Heart left ventricle (tissue), 13 donors: Measurements from ENCODE around the gene DSTN.

Experiments used
- POLR2A ChIP-seq, 2 donors: fragments of 450-650 bp; IDR thresholded peaks; one replicate each; pipeline ENCODE4 v1.6.1; 2017; ENCODE audit warnings: antibody characterized with exemption in 2 of 2, mild to moderate bottlenecking in 2 of 2, moderate library complexity in 2 of 2
- TF ChIP-seq, protein P1 (sequence below), 12 donors: fragments of 200-600 bp; sonication (generic) in 4 of 12; IDR thresholded peaks; one replicate each; pipeline versions ENCODE4 v1.5.0 to v1.8.0; 2018 to 2022; ENCODE audit warnings: antibody characterized with exemption in 12 of 12, mild to moderate bottlenecking in 5 of 12
- donor health status: ischemic (EF 13 %, LVEDD 7.1; RV severe dilation, severe dysfunction).
- donor health status: DM: no; HTN: yes; CAD: no.
- donor health status: DM: no; HTN: no; CAD: no.
- donor health status: ischemic (EF 25% LVEDD 6.9; RV normal size, moderate dysfunction).
- donor health status: ischemic (EF 25% LVEDD 5.7; RV mildly dilated, moderate dysfunction).
- donor health status: ischemic (EF 35%, LVEDD 5.7; RV mildly dilated, moderate dysfunction).
- donor health status: nonischemic (EF 11% LVEDD 7.7; RV severe dilation, severe dysfunction).
- donor health status: DM: yes; HTN: yes; CAD: no.
- donor health status: PGD.
- donor health status: ischemic (EF 29% LVEDD 5.4; RV normal size, mild dysfunction).
- donor health status: nonischemic (EF 23%, LVEDD 6.1; RV moderate dilation, normal function).

- TF ChIP-seq POLR2A (IDR thresholded peaks at IDR 0.05), result no peak
- TF ChIP-seq, protein P1, sequence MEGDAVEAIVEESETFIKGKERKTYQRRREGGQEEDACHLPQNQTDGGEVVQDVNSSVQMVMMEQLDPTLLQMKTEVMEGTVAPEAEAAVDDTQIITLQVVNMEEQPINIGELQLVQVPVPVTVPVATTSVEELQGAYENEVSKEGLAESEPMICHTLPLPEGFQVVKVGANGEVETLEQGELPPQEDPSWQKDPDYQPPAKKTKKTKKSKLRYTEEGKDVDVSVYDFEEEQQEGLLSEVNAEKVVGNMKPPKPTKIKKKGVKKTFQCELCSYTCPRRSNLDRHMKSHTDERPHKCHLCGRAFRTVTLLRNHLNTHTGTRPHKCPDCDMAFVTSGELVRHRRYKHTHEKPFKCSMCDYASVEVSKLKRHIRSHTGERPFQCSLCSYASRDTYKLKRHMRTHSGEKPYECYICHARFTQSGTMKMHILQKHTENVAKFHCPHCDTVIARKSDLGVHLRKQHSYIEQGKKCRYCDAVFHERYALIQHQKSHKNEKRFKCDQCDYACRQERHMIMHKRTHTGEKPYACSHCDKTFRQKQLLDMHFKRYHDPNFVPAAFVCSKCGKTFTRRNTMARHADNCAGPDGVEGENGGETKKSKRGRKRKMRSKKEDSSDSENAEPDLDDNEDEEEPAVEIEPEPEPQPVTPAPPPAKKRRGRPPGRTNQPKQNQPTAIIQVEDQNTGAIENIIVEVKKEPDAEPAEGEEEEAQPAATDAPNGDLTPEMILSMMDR (IDR thresholded peaks at IDR 0.05), result no peak
Observed at GRCh38 chr20:17658648-17658993, 88.7 kb downstream of the DSTN start.
